ENCODE measurements around the gene NEMP2. TPM values are rescaled to one million over a fixed set of nuclear protein-coding genes. Genes with fewer than 3 reads are reported as not detected.

NEMP2 gene
- total and polyA plus RNA-seq, 2 of the 8 experiments (the other 6 are each of a cell fraction or from before 2014, with no cell fraction given), result 3.1 to 5.3 TPM

DNA sequence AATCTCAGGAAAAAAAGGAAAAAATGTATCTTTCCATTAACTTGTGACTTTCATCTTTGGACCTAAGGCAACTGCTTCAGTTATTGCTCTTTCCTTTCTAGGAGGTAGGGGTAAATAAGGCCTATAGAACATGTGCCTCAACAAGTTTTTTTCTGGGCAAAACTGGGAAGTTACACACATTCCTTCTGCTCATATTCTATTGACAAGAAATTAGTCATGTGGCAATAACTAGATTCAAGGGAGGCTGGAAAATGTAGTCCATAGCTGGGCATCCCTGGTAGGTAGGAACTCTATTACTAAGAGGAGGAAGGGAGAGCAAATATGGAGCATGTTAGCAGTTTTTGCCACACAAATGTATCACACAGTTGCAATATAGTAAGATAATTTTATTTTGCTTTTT, 37.7 kb upstream of the NEMP2 start:
- Histone ChIP-seq H4K91ac (replicated peaks; ENCODE audit: insufficient read length, low read length) (no peak overlapping the region), H3K4me2 (ENCODE audit: insufficient read depth in 1 of 2, low read depth in 2 of 2, low read length in 2 of 2) (no peak overlapping the region), H4K5ac (ENCODE audit: insufficient read length, low read depth, low read length) (no peak overlapping the region), H3K36me3 (ENCODE audit: control insufficient read depth in 2 of 4, insufficient read depth in 4 of 4, low read length in 3 of 4) (no peaks in the 10 kb centered on the region), H3K14ac (ENCODE audit: insufficient read length) (no peak overlapping the region), H3K4me1 (replicated peaks in 1 of 4; ENCODE audit: control insufficient read depth in 3 of 4, insufficient read depth in 4 of 4, low read length in 3 of 4) (no peaks in the 10 kb centered on the region), H2AK5ac (ENCODE audit: low read depth, low read length) (no peak overlapping the region), H2BK20ac (ENCODE audit: low read length) (no peak overlapping the region), H2BK120ac (replicated peaks; ENCODE audit: low read depth, low read length) (no peak overlapping the region), H4K20me1 (replicated peaks in 1 of 2; ENCODE audit: control insufficient read depth in 1 of 2, insufficient read depth in 2 of 2, low read length in 2 of 2) (no peaks in the 10 kb centered on the region), H2AFZ (ENCODE audit: low read length) (no peak overlapping the region), H3K4ac (replicated peaks; ENCODE audit: insufficient read length, low read depth, low read length) (no peak overlapping the region), H3K23me2 (ENCODE audit: low read depth, low read length) (no peaks in the 10 kb centered on the region), H3K27ac (ENCODE audit: low read depth, low read length) (no peak overlapping the region), H2BK5ac (ENCODE audit: low read depth, low read length) (no peak overlapping the region), H4K8ac (ENCODE audit: extremely low read depth, insufficient read depth, low read length) (no peak overlapping the region), H2BK12ac (ENCODE audit: low read depth, low read length) (no peak overlapping the region), H3K9ac (replicated peaks in 1 of 4; ENCODE audit: extremely low read depth in 1 of 4, low read depth in 3 of 4, low read length in 3 of 4) (no peak overlapping the region), H3K79me1 (ENCODE audit: low read depth, low read length) (no peaks in the 10 kb centered on the region), H3K27me3 (replicated peaks in 1 of 4; ENCODE audit: control insufficient read depth in 3 of 4, extremely low read depth in 1 of 4, insufficient read depth in 3 of 4, low read length in 3 of 4) (no peaks in the 10 kb centered on the region), H3K56ac (replicated peaks; ENCODE audit: insufficient read length, low read depth, low read length) (no peak overlapping the region), H3K4me3 (ENCODE audit: extremely low read depth in 1 of 4, insufficient read depth in 2 of 4, low read depth in 3 of 4, low read length in 4 of 4) (no peak overlapping the region), H3K23ac (ENCODE audit: insufficient read length) (no peak overlapping the region), H3K79me2 (ENCODE audit: control insufficient read depth in 1 of 2, insufficient read depth in 2 of 2, low read length in 2 of 2) (no peaks in the 10 kb centered on the region), H3K9me3 (ENCODE audit: insufficient read depth in 2 of 2, low read depth in 1 of 2, low read length in 1 of 2) (no peaks in the 10 kb centered on the region; a peak in 1 of 4 replicates), H3K18ac (ENCODE audit: extremely low read depth, low read length) (no peak overlapping the region), H2BK15ac (ENCODE audit: low read length) (no peak overlapping the region)
- POLR2A ChIA-PET (ENCODE audit: partially characterized antibody), result no interaction called here
- CTCF ChIA-PET (ENCODE audit: partially characterized antibody), result interaction anchor here (2.6 kb wide), 1 partner anchor 107 kb away, joined by 9 read pairs; no protein-coding TSS in a partner anchor
- DNase-seq (ENCODE audit: low read depth in 1 of 2, low spot score in 2 of 2) (no peak), FAIRE-seq (no peak)
- no peak for TF ChIP-seq ASH2L (IDR thresholded peaks at IDR 0.05; ENCODE audit: low read length)
- TF ChIP-seq KDM1A (IDR thresholded peaks at IDR 0.05; ENCODE audit: borderline replicate concordance, low read length), result no peak
- no peak for TF ChIP-seq EGR1 (IDR thresholded peaks at IDR 0.05; ENCODE audit: borderline replicate concordance, low read depth, low read length)
- no peak for TF ChIP-seq SIX5 (IDR thresholded peaks at IDR 0.05; ENCODE audit: low read depth, low read length)
- TF ChIP-seq GABPA (IDR thresholded peaks at IDR 0.05; ENCODE audit: borderline replicate concordance, insufficient read depth, low read length), result no peak
- TF ChIP-seq, protein P1, sequence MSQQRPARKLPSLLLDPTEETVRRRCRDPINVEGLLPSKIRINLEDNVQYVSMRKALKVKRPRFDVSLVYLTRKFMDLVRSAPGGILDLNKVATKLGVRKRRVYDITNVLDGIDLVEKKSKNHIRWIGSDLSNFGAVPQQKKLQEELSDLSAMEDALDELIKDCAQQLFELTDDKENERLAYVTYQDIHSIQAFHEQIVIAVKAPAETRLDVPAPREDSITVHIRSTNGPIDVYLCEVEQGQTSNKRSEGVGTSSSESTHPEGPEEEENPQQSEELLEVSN (IDR thresholded peaks at IDR 0.05), result no peak
- TF ChIP-seq, protein P2, sequence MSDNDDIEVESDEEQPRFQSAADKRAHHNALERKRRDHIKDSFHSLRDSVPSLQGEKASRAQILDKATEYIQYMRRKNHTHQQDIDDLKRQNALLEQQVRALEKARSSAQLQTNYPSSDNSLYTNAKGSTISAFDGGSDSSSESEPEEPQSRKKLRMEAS (IDR thresholded peaks at IDR 0.05), result no peak
- no peak for TF ChIP-seq CTCF (IDR thresholded peaks at IDR 0.05; ENCODE audit: control extremely low read depth in 1 of 3, insufficient read depth in 1 of 3, low read depth in 1 of 3, low read length in 3 of 3)
- no peak for TF ChIP-seq JUN (IDR thresholded peaks at IDR 0.05; ENCODE audit: low read depth, low read length)
- TF ChIP-seq SAP30 (IDR thresholded peaks at IDR 0.05; ENCODE audit: insufficient read depth, insufficient replicate concordance, low read length), result no peak
- no peak for TF ChIP-seq TAF1 (IDR thresholded peaks at IDR 0.05; ENCODE audit: low read depth, low read length)

All from H1 (cell line).